Caco-2 (cell line): ENCODE measurements around the gene ADNP. TPM values are rescaled to one million over a fixed set of nuclear protein-coding genes. Genes with fewer than 3 reads are reported as not detected.

ENCODE experiments used
- BruUV-seq: library from RNA; stranded (reverse); fragments of 400-500 nt; replicated peaks from 2 replicates; lab custom pipeline; 2021; lab: Mats Ljungman, UMichigan
- CTCF ChIA-PET: fragments of 300-600 bp; sonication (Branson Sonifier 250); formaldehyde crosslinking; loops from one replicate; lab custom pipeline; 2022; ENCODE audit warnings: antibody characterized with exemption; lab: Charles Lee
- POLR2A ChIA-PET: fragments of 300-600 bp; sonication (Branson Sonifier 250); formaldehyde crosslinking; loops from one replicate; lab custom pipeline; 2022; ENCODE audit warnings: antibody characterized with exemption; lab: Charles Lee
- DNase-seq, 2 experiments: peaks; one replicate each; pipeline versions ENCODE4 v3.0.0 to v3.0.0-alpha.2; 2020 to 2022
- H3K27me3 ChIP-seq: replicated peaks from 2 replicates; pipeline ENCODE4 v1.6.0; 2011; ENCODE audit warnings: low read length; ENCODE audit not compliant: control insufficient read depth, insufficient read depth
- H3K36me3 ChIP-seq: 2 replicates; pipeline ENCODE4 v1.5.1; 2011; ENCODE audit warnings: low read length; ENCODE audit not compliant: control insufficient read depth, insufficient read depth
- H3K4me1 ChIP-seq: fragments of 250-450 bp; sonication (Bioruptor Pico); 2 replicates; pipeline ENCODE4 v1.5.1; 2020; ENCODE audit warnings: mild to moderate bottlenecking
- H3K4me3 ChIP-seq: 2 replicates; pipeline ENCODE4 v1.5.1; 2011; ENCODE audit warnings: low read depth, mild to moderate bottlenecking, control low read depth, low read length
- H3K9me3 ChIP-seq: fragments of 250-450 bp; sonication (Bioruptor Pico); 2 replicates; pipeline ENCODE4 v1.5.1; 2020; ENCODE audit warnings: mild to moderate bottlenecking, moderate library complexity
- H3K27ac Mint-ChIP-seq: one replicate; pipeline ENCODE4 v1.8.0; 2022; ENCODE audit warnings: mixed read lengths; ENCODE audit not compliant: unreplicated experiment
- H3K27me3 Mint-ChIP-seq: one replicate; pipeline ENCODE4 v1.8.0; 2022; ENCODE audit warnings: mixed read lengths; ENCODE audit not compliant: insufficient read depth, unreplicated experiment
- H3K36me3 Mint-ChIP-seq: one replicate; pipeline ENCODE4 v1.8.0; 2022; ENCODE audit warnings: mild to moderate bottlenecking, mixed read lengths; ENCODE audit not compliant: insufficient read depth, unreplicated experiment
- H3K4me1 Mint-ChIP-seq: one replicate; pipeline ENCODE4 v1.8.0; 2022; ENCODE audit warnings: low read depth, mixed read lengths; ENCODE audit not compliant: unreplicated experiment
- H3K4me3 Mint-ChIP-seq: one replicate; pipeline ENCODE4 v1.8.0; 2022; ENCODE audit warnings: mild to moderate bottlenecking, moderate library complexity, mixed read lengths; ENCODE audit not compliant: unreplicated experiment
- H3K9me3 Mint-ChIP-seq: one replicate; pipeline ENCODE4 v1.8.0; 2022; ENCODE audit warnings: mixed read lengths; ENCODE audit not compliant: unreplicated experiment
- intact Hi-C: fragments of 100-400 bp; cut with micrococcal nuclease; formaldehyde crosslinking; loops from one replicate; pipeline ENCODE4 v1.10.0; 2022; ENCODE audit not compliant: unreplicated experiment
- total RNA-seq: library from RNA; stranded (reverse); gene quantifications from 2 replicates; pipeline ENCODE4 v1.2.3, GENCODE V29; 2022
- TF ChIP-seq, protein P1 (sequence below), 2 experiments: fragments of 200-600 bp in 1 of 2; IDR thresholded peaks; 1 replicate in 1 of 2; 2 replicates in 1 of 2; pipeline versions ENCODE4 v1.5.1 to v1.8.0; 2011 to 2022; ENCODE audit warnings: antibody characterized with exemption in 1 of 2, control low read depth in 1 of 2, inconsistent platforms in 1 of 2, low read depth in 1 of 2, low read length in 1 of 2, mild to moderate bottlenecking in 1 of 2, moderate library complexity in 1 of 2; ENCODE audit not compliant: insufficient read depth in 1 of 2, severe bottlenecking in 1 of 2, unreplicated experiment in 1 of 2

ADNP gene
- total RNA-seq, 1 experiment from 2014 or later, result 154 TPM

- Histone ChIP-seq H3K4me1 (peaks cover 64% of the 10 kb centered on the region), H3K9me3 (no peaks in the 10 kb centered on the region), H3K27me3 (no peaks in the 10 kb centered on the region), H3K4me3 (no peak overlapping the region), H3K36me3 (no peaks in the 10 kb centered on the region; the same call in 1 of the 2 replicates)
- no peak overlapping the region for H3K27ac Mint-ChIP-seq
- TF ChIP-seq, protein P1, sequence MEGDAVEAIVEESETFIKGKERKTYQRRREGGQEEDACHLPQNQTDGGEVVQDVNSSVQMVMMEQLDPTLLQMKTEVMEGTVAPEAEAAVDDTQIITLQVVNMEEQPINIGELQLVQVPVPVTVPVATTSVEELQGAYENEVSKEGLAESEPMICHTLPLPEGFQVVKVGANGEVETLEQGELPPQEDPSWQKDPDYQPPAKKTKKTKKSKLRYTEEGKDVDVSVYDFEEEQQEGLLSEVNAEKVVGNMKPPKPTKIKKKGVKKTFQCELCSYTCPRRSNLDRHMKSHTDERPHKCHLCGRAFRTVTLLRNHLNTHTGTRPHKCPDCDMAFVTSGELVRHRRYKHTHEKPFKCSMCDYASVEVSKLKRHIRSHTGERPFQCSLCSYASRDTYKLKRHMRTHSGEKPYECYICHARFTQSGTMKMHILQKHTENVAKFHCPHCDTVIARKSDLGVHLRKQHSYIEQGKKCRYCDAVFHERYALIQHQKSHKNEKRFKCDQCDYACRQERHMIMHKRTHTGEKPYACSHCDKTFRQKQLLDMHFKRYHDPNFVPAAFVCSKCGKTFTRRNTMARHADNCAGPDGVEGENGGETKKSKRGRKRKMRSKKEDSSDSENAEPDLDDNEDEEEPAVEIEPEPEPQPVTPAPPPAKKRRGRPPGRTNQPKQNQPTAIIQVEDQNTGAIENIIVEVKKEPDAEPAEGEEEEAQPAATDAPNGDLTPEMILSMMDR (IDR thresholded peaks at IDR 0.05; ENCODE audit: insufficient read depth in 1 of 2, low read depth in 1 of 2, low read length in 1 of 2, severe bottlenecking in 1 of 2, unreplicated experiment in 1 of 2), result no peak
- H3K4me1 Mint-ChIP-seq, result peaks cover 80% of the 10 kb centered on the region
- CTCF ChIA-PET, result interaction anchor here (0.5 to 3.1 kb wide), 3 partner anchors 14 to 16 kb away, joined by 4 to 20 read pairs (median 7); partner anchors contain the start of gene ADNP
- H3K36me3 Mint-ChIP-seq, result peaks cover 85% of the 10 kb centered on the region
- DNase-seq, result no peak
- BruUV-seq, result no TSS peak
- POLR2A ChIA-PET, result interaction anchor here (1.1 to 2.0 kb wide), 3 partner anchors 10 to 43 kb away, joined by 4 to 15 read pairs (median 7); partner anchors contain the start of genes ADNP, DPM1 and MOCS3
- H3K9me3 Mint-ChIP-seq, result no peaks in the 10 kb centered on the region
- H3K27me3 Mint-ChIP-seq, result no peaks in the 10 kb centered on the region
- no peak overlapping the region for H3K4me3 Mint-ChIP-seq
- intact Hi-C loops, result loop anchor here (10.0 kb wide), 1 partner anchor 401 kb away; the partner anchor contains the start of gene PTPN1
Measured at GRCh38 chr20:50915424-50915823, 15.8 kb downstream of the ADNP start.

GRCh38 chr20:50913690-50914375 lies 17.4 kb downstream of the ADNP start:
- DNase-seq, result no peak
- peaks cover 80% of the 10 kb centered on the region for H3K36me3 Mint-ChIP-seq
- ChIA-PET POLR2A (no interaction called here), CTCF (no interaction called here)
- H3K36me3 ChIP-seq, result peaks cover 1% of the 10 kb centered on the region; the same call in 1 of the 2 replicates
- intact Hi-C loops, result loop anchor here (5.0 to 10.0 kb wide), 2 partner anchors 122 to 399 kb away; partner anchors contain the start of gene PTPN1
- H3K27ac Mint-ChIP-seq, result peak overlapping the region; percentile 75
- peaks cover 64% of the 10 kb centered on the region for H3K4me1 ChIP-seq
- peaks cover 82% of the 10 kb centered on the region for H3K4me1 Mint-ChIP-seq
- H3K27me3 ChIP-seq, result no peaks in the 10 kb centered on the region
- H3K4me3 ChIP-seq, result no peak overlapping the region
- H3K27me3 Mint-ChIP-seq, result no peaks in the 10 kb centered on the region
- BruUV-seq, result no TSS peak
- H3K9me3 ChIP-seq, result no peaks in the 10 kb centered on the region
- TF ChIP-seq, protein P1 (IDR thresholded peaks at IDR 0.05; ENCODE audit: insufficient read depth in 1 of 2, low read depth in 1 of 2, low read length in 1 of 2, severe bottlenecking in 1 of 2, unreplicated experiment in 1 of 2), result no peak
- H3K9me3 Mint-ChIP-seq, result no peaks in the 10 kb centered on the region
- H3K4me3 Mint-ChIP-seq, result no peak overlapping the region

DNA sequence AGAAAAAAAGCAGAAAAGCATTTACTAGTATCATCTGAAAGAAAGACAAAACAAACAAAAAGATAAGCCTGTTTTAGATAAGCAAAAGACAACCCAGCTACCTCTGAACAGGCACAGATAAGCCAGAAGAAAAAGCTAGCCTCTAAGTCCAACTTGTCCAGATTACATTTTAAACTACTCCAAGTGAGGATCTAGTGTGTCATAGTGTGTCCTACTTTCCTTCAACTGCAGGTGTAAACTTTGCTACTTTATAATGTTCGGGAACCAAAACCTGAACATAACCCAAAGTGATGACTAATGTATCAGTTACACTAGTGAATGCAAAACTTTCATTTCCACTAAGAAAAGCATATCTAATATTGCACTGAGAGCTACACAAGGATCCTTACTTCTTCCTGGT lies 19.5 kb downstream of the ADNP start:
- no peak overlapping the region for H3K4me3 ChIP-seq
- no peaks in the 10 kb centered on the region for H3K9me3 ChIP-seq
- DNase-seq, result peak in 1 of 2 experiments; percentile 54
- H3K4me1 ChIP-seq, result peaks cover 54% of the 10 kb centered on the region
- H3K9me3 Mint-ChIP-seq, result no peaks in the 10 kb centered on the region
- peak overlapping the region; percentile 44 for H3K4me3 Mint-ChIP-seq
- peak overlapping the region; percentile 22 for H3K27ac Mint-ChIP-seq
- TF ChIP-seq, protein P1 (IDR thresholded peaks at IDR 0.05; ENCODE audit: insufficient read depth in 1 of 2, low read depth in 1 of 2, low read length in 1 of 2, severe bottlenecking in 1 of 2, unreplicated experiment in 1 of 2), result no peak
- peaks cover 73% of the 10 kb centered on the region for H3K4me1 Mint-ChIP-seq
- peaks cover 81% of the 10 kb centered on the region for H3K36me3 Mint-ChIP-seq
- no peaks in the 10 kb centered on the region for H3K27me3 Mint-ChIP-seq
- intact Hi-C loops, result loop anchor here (1.0 to 10.0 kb wide), 3 partner anchors 16 to 397 kb away; partner anchors contain the start of gene PTPN1
- H3K27me3 ChIP-seq, result no peaks in the 10 kb centered on the region
- peaks cover 6% of the 10 kb centered on the region for H3K36me3 ChIP-seq
- ChIA-PET POLR2A (interaction anchor here (0.7 to 2.0 kb wide), 4 partner anchors 12 to 121 kb away, joined by 3 to 23 read pairs (median 5); partner anchors contain the start of genes ADNP and DPM1), CTCF (interaction anchor here (0.9 to 2.4 kb wide), 7 partner anchors 18 to 121 kb away, joined by 3 to 17 read pairs (median 8); partner anchors contain the start of genes ADNP and BCAS4)
- BruUV-seq, result no TSS peak
